Left renal pelvis (tissue), 4 donors: ENCODE measurements around the gene DAPK2. TPM values are rescaled to one million over a fixed set of nuclear protein-coding genes. Genes with fewer than 3 reads are reported as not detected.

Experiments
- DNase-seq, 4 donors: peaks; one replicate each; pipeline ENCODE4 v3.0.0-alpha.2; 2013; ENCODE audit warnings: low read depth in 4 of 4, low spot score in 3 of 4
- polyA plus RNA-seq, 4 donors: library from polyadenylated mRNA; unstranded; fragments of 120-200 nt; gene quantifications; one replicate each; pipeline ENCODE4 v1.2.1, GENCODE V29; 2013; ENCODE audit not compliant: insufficient read length in 4 of 4

DAPK2 gene
- polyA plus RNA-seq, 4 donors: 5.9 to 13.6 (median 7.1) TPM

DNA sequence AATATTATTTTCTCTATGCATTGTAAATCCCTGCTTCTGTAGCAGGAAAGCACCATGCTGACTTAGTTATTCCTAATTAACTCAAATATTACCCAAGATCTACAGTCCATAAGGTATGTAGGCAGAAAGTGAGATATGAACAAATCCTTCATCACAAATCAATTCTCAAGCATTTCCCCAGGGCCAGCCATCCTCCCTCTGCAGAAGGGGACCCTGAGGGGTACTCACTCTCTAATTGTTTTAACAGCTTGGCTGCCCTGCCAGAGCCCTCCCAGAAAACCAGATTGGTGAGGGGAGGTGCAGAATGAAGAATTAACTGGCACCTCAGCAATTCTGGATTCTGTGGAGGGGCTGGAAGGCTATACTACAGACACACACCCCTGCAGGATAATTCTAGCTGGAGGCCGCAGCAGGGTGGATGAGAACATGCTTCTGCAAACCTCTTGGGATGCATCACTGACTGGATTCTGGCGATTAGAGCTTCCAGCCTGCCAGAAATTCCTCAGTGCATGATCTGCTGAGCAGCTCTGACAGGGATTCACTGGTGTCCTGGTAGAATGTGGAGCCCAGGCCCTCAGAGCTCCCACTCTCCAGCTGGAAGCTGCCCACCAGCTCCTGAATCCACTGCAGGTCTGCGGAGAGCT is 123.9 kb downstream of the DAPK2 start:
- no peak for DNase-seq

DNA sequence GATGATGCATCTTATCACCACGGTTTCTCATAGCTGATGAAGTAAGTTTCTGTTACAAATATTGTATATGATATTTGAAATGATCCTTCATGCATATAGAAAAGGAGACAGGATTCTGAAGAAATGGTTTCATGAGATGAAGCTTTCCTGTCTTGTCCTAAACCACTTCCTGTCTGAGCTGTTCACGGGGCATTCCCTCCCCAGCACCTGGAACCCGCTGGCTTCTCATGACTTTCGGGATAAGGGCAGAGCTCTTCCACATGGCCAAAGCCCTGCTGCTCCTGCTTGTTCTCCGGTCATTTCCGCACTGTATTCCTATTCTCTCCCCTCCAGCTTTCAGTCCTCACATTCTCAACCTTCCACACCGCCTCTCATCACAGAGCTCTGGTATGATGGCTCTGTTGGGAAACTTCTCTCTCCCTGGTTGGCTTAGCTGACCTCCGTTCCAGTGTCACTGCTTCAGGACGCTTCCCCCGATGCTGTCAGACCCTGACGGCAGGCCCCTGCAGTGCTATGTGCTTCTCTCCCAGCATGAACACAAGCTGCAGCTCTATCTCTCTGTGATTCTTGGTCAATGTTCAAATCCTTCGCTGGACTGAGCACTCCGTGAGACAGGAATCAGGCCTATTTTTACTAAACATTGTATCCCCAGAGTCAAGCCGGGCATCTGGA is 125.6 kb downstream of the DAPK2 start:
- DNase-seq: no peak

DNA sequence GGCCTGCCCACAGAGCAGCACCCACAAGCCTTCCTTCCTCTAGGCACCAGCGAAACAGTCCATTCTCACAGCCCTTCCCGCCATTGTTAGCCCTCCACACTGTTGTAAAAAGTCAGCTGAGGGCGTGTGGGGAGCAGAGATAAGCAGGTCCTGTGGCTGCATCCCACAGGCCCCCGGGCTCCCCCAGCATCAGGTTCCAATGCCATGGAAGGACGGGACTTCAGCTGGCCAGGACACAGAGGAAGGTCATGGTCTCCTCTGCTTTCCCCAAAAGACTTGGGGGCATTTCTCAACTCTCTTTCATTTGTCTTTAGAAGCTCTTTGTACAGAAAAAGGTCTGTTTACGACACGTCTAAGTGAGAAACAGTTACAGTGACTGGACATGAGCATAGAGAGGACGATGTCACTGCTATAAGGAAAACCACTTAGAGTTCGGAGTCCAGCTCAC is 127.4 kb downstream of the DAPK2 start:
- no peak for DNase-seq

GRCh38 chr15:63918317-63918672 is 128.0 kb downstream of the DAPK2 start:
- no peak for DNase-seq

DNA sequence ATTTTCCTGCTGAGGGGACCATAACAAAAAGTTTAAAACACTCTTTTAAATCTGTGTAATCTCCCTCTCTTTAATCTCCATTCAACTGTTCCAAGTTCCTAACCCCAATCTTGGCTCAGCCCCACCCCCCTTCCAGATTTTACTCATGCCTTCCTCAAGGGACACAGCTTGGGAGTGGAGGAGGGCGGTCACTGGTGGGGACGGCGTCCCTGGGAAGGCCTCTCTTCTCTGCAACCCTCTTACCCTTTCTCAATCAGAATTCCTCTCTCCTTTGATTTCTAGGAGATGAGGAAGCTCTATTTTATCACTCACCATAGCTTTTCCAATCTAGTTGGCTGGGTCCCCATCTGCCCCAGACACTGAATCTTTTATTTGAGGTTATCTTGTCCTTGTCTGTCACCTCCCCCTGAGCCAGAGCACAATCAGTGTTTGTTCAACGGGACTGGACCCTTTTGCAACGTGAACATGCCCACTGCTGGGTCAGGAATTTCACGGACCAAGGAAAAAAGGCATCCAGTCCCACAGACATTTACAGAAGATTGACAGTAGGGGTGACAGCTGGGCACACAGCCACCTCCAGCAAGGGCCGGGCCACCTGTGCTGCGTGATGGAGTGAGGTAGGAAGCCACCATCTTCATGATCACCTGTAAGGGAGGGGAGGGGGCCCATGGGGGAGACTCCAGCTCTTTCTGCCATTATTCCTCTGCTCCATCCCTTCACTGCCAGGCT is 128.5 kb downstream of the DAPK2 start:
- no peak for DNase-seq

GRCh38 chr15:63915873-63916771 is 130.2 kb downstream of the DAPK2 start:
- no peak for DNase-seq

GRCh38 chr15:63915209-63915872 is 130.9 kb downstream of the DAPK2 start:
- DNase-seq: no peak

DNA sequence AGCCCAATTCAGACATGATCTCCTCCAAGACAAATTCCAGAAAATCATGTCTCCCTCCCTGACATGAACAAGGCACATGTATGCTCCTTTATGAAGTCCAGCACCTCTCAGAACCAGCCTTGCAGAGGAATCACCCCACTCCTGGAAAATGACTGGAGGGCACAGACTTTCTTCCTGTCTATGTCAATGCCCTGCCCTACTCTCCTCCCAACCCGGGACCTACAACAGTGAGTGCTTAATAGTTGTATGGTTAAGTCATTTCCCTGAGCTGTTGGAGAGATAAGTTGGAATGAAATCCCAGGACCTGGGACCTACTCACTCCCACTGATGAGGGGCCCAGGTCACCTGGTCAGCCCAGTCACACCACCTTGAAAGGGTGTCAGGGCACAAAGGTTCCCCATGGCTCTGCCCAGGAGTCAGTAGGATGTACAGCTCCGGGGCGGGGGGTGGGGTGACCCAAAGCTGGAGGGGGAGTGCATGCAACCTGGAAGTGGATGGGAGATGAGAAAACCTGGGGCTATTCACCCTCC is 132.4 kb downstream of the DAPK2 start:
- no peak for DNase-seq

GRCh38 chr15:63913336-63913735 is 132.9 kb downstream of the DAPK2 start:
- no peak for DNase-seq

DNA sequence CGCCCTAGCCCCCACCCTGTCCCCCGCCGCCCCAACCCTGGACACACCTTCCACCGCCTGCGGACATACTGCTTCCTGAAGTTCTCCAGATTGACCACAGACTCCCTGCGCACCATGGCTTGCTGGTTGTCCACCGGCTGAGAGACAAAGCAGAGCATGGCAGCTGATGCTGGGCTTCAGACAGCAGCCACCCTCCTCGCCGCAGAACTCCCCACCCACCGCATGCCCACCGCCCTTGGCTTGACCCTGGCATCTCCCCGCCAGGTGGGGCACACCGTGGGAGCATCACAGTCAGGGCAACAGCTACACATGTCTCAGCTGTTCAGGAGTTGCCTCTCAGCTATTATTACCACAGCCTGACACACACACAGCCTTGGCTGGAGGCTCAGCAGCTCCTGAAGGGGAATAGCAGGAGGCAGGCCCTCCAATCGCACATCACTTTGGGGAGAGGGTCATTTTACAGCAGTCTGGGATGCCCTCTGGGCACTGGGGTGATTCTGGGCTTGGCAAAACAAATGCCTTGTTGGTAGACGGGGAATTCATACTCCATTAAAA is 134.1 kb downstream of the DAPK2 start:
- no peak for DNase-seq

DNA sequence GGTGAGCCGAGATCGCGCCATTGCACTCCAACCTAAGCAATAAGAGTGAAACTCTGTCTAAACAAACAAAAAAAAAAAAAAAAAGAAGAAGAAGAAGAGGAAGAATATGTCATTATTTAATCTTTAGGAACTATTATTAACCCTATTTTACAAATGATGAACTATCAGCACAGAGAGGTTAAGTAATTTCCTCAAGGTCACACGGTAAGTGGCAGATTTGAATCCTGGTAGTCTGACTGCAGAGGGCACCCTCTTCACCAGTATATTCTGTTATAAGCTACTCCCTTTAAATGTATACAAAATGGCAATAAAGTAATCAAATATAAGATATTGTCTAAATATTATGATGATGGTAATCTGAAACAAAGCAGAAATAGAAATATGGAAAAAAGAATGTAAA is 135.1 kb downstream of the DAPK2 start:
- DNase-seq: no peak

- no peak for DNase-seq
These were observed 136.4 kb downstream of the DAPK2 start for GRCh38 chr15:63909819-63910437.

DNA sequence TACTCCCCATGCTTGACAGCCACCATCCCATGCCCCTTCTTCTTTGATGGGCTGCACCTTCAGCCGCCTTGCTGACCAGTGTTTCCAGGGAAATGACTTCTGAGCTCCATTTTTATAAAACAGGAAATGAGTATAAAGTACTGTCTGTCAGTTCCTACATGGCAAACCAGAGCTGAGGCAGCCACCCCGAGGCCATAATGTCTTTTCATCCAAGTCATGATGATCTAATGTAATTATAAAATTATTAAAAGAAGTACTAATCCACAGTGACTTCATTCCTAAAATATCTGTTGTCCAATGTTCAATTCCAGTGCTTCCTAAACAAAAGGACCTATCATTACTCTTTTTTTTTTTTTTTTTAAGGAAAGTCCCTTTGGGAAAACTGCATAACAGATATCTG is 137.3 kb downstream of the DAPK2 start:
- DNase-seq: no peak

DNA sequence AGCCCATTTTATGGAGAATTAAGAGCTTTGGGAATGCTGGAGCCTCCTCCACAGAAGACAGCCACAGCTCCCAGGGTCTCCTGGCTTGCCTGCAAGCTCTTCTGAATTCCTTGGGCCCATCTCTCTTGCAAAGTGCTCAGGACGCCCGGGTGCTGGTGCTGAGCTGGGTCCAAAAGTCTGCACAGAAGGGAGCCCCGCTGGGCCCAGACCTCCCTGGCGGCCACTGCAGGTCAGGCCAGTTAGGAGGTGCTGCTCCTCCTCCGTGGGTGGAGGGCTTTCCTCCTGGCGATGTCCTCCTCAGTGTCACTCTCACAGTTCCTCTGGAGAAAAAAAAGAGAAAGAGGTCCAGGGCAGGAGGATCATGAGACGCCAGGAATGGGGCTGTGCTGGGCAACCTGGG is 138.0 kb downstream of the DAPK2 start:
- DNase-seq: no peak

GRCh38 chr15:63907521-63907920 is 138.8 kb downstream of the DAPK2 start:
- DNase-seq: no peak

GRCh38 chr15:63906266-63906584 is 140.1 kb downstream of the DAPK2 start:
- DNase-seq: no peak

- DNase-seq: no peak
These were observed 140.6 kb downstream of the DAPK2 start for GRCh38 chr15:63905558-63906265.

- DNase-seq: no peak
These were observed 141.2 kb downstream of the DAPK2 start for GRCh38 chr15:63905131-63905530.

DNA sequence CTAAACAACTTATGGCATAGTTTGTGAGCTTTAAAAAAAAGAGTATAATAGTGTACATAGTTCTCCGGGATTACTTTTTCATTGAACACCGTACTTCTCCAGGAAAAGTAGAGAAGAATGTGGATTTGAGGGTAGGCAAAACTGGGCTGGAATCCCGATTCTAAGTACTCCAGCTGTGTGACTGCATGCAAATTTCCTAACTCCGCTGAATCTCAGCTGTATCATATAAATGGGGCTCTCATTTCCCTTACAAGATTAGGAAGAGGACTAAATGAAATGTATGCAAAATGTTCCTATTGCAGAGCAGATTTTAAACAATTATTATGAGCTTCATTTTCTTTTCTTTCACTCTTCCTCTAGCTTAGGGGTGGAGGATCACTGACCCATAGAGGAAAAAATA is 142.2 kb downstream of the DAPK2 start:
- no peak for DNase-seq
